ENCODE results near the gene ACYP2.
"Not testable (repeated sequence)": the region's sequence is repeated elsewhere in the genome, so short reads cannot be mapped to it uniquely, and the experiment has no call there.

The ACYP2 gene

GRCh38 chr2:54103454-54104314, 11.7 kb upstream of the ACYP2 start:
- Histone ChIP-seq H3K9ac (ENCODE audit: insufficient read length) (no peak overlapping the region), H3K36me3 (ENCODE audit: insufficient read depth, low read length) (no peaks in the 10 kb centered on the region), H3K27ac (no peak overlapping the region), H3K9me3 (ENCODE audit: low read depth, low read length) (no peaks in the 10 kb centered on the region), H3K4me3 (no peak overlapping the region)
- no peak for DNase-seq (ENCODE audit: low read depth, low spot score)
- TF ChIP-seq POLR2AphosphoS5 (IDR thresholded peaks at IDR 0.05; ENCODE audit: borderline replicate concordance, low read depth, low read length) = no peak
- no peak for TF ChIP-seq FOXP2 (optimal IDR thresholded peaks at IDR 0.05; ENCODE audit: control extremely low read depth, extremely low read length, insufficient read depth)
- no peak for TF ChIP-seq EZH2 (IDR thresholded peaks at IDR 0.05)

GRCh38 chr2:54106631-54107454, 8.6 kb upstream of the ACYP2 start:
- no peak for TF ChIP-seq FOXP2 (optimal IDR thresholded peaks at IDR 0.05; ENCODE audit: control extremely low read depth, extremely low read length, insufficient read depth)
- TF ChIP-seq EZH2 (IDR thresholded peaks at IDR 0.05) = no peak
- TF ChIP-seq POLR2AphosphoS5 (IDR thresholded peaks at IDR 0.05; ENCODE audit: borderline replicate concordance, low read depth, low read length) = no peak
- Histone ChIP-seq H3K36me3 (ENCODE audit: insufficient read depth, low read length) (no peaks in the 10 kb centered on the region), H3K9me3 (ENCODE audit: low read depth, low read length) (no peaks in the 10 kb centered on the region), H3K9ac (ENCODE audit: insufficient read length) (no peak overlapping the region), H3K27ac (no peak overlapping the region), H3K4me3 (no peak overlapping the region)
- no peak for DNase-seq (ENCODE audit: low read depth, low spot score)

- TF ChIP-seq POLR2AphosphoS5 (IDR thresholded peaks at IDR 0.05; ENCODE audit: borderline replicate concordance, low read depth, low read length) (no peak), EZH2 (IDR thresholded peaks at IDR 0.05) (no peak), FOXP2 (optimal IDR thresholded peaks at IDR 0.05; ENCODE audit: control extremely low read depth, extremely low read length, insufficient read depth) (no peak)
- no peaks in the 10 kb centered on the region for H3K36me3 ChIP-seq (ENCODE audit: insufficient read depth, low read length)
- H3K27ac ChIP-seq = no peak overlapping the region
- H3K9ac ChIP-seq (ENCODE audit: insufficient read length) = no peak overlapping the region
- H3K4me3 ChIP-seq = no peak overlapping the region
- no peaks in the 10 kb centered on the region for H3K9me3 ChIP-seq (ENCODE audit: low read depth, low read length)
- no peak for DNase-seq (ENCODE audit: low read depth, low spot score)
These were observed 8.0 kb upstream of the ACYP2 start for GRCh38 chr2:54107455-54107764.

- DNase-seq (ENCODE audit: low read depth, low spot score) = no peak
- Histone ChIP-seq H3K36me3 (ENCODE audit: insufficient read depth, low read length) (no peaks in the 10 kb centered on the region), H3K27ac (no peak overlapping the region), H3K9me3 (ENCODE audit: low read depth, low read length) (no peaks in the 10 kb centered on the region), H3K4me3 (no peak overlapping the region), H3K9ac (ENCODE audit: insufficient read length) (no peak overlapping the region)
- TF ChIP-seq FOXP2 (optimal IDR thresholded peaks at IDR 0.05; ENCODE audit: control extremely low read depth, extremely low read length, insufficient read depth) = no peak
- TF ChIP-seq EZH2 (IDR thresholded peaks at IDR 0.05) = no peak
- TF ChIP-seq POLR2AphosphoS5 (IDR thresholded peaks at IDR 0.05; ENCODE audit: borderline replicate concordance, low read depth, low read length) = no peak
These were observed 7.4 kb upstream of the ACYP2 start for GRCh38 chr2:54107903-54108615.

- DNase-seq (ENCODE audit: low read depth, low spot score) = no peak
- Histone ChIP-seq H3K9ac (ENCODE audit: insufficient read length) (no peak overlapping the region), H3K9me3 (ENCODE audit: low read depth, low read length) (no peaks in the 10 kb centered on the region), H3K36me3 (ENCODE audit: insufficient read depth, low read length) (no peaks in the 10 kb centered on the region), H3K27ac (no peak overlapping the region), H3K4me3 (no peak overlapping the region)
- TF ChIP-seq POLR2AphosphoS5 (IDR thresholded peaks at IDR 0.05; ENCODE audit: borderline replicate concordance, low read depth, low read length) (no peak), EZH2 (IDR thresholded peaks at IDR 0.05) (no peak), FOXP2 (optimal IDR thresholded peaks at IDR 0.05; ENCODE audit: control extremely low read depth, extremely low read length, insufficient read depth) (no peak)
These were observed 5.6 kb upstream of the ACYP2 start for GRCh38 chr2:54109848-54110247.

GRCh38 chr2:54114479-54114878, 936 bp upstream of the ACYP2 start:
- H3K4me3 ChIP-seq = peak overlapping the region; percentile 77
- not testable (repeated sequence) for H3K9me3 ChIP-seq (ENCODE audit: low read depth, low read length); DNase-seq (ENCODE audit: low read depth, low spot score); H3K36me3 ChIP-seq (ENCODE audit: insufficient read depth, low read length)
- peak overlapping the region; percentile 92 for H3K27ac ChIP-seq
- peak overlapping the region; percentile 91 for H3K9ac ChIP-seq (ENCODE audit: insufficient read length)

- no peak for TF ChIP-seq POLR2AphosphoS5 (IDR thresholded peaks at IDR 0.05; ENCODE audit: borderline replicate concordance, low read depth, low read length)
- peak overlapping the region; percentile 92 for H3K27ac ChIP-seq
- H3K9ac ChIP-seq (ENCODE audit: insufficient read length) = peak overlapping the region; percentile 91
- H3K4me3 ChIP-seq = peak overlapping the region; percentile 77
- H3K36me3 ChIP-seq (ENCODE audit: insufficient read depth, low read length) = 0 out of 2 replicates have a peak, but pooled peaks cover 5% of the 10 kb centered on the region
- H3K9me3 ChIP-seq (ENCODE audit: low read depth, low read length) = peaks cover 7% of the 10 kb centered on the region; the same call in 1 of the 2 replicates
- DNase-seq (ENCODE audit: low read depth, low spot score) = no peak
These were observed 505 bp upstream of the ACYP2 start for GRCh38 chr2:54114936-54115283.

GRCh38 chr2:54116598-54116997, 1.2 kb downstream of the ACYP2 start:
- not testable (repeated sequence) for H3K36me3 ChIP-seq (ENCODE audit: insufficient read depth, low read length); DNase-seq (ENCODE audit: low read depth, low spot score); H3K27ac ChIP-seq; H3K9ac ChIP-seq (ENCODE audit: insufficient read length); H3K9me3 ChIP-seq (ENCODE audit: low read depth, low read length)
- peak overlapping the region; percentile 77 for H3K4me3 ChIP-seq

Data from SK-N-MC (cell line).